Activated CD4-positive, CD25-positive, alpha-beta regulatory T cell treated with anti-CD3 and anti-CD28 coated beads, Interleukin-2, amount 50 U/mL, for 72 hours (primary cell): ENCODE data around the gene PEX11B.

ENCODE experiments used
- DNase-seq: peaks from one replicate; pipeline ENCODE4 v3.0.0; 2021

Gene PEX11B

GRCh38 chr1:145901312-145902021 is 17.1 kb downstream of the PEX11B start:
- DNase-seq = no peak

- no peak for DNase-seq
Observed at GRCh38 chr1:145898756-145899155, 19.8 kb downstream of the PEX11B start.

- no peak for DNase-seq
Observed at GRCh38 chr1:145897969-145898368, 20.5 kb downstream of the PEX11B start.

- no peak for DNase-seq
Observed at GRCh38 chr1:145895471-145895870, 23.0 kb downstream of the PEX11B start.

GRCh38 chr1:145893306-145894055 is 25.0 kb downstream of the PEX11B start:
- no peak for DNase-seq

- no peak for DNase-seq
Observed at GRCh38 chr1:145892486-145893087, 25.9 kb downstream of the PEX11B start.

GRCh38 chr1:145891587-145892485 is 26.7 kb downstream of the PEX11B start:
- DNase-seq = peak; percentile 51

- no peak for DNase-seq
Observed at GRCh38 chr1:145891143-145891542, 27.4 kb downstream of the PEX11B start.

- no peak for DNase-seq
Observed at GRCh38 chr1:145889722-145890121, 28.8 kb downstream of the PEX11B start.

GRCh38 chr1:145887631-145888030 is 30.9 kb downstream of the PEX11B start:
- DNase-seq = no peak

GRCh38 chr1:145886816-145887215 is 31.7 kb downstream of the PEX11B start:
- DNase-seq = no peak

GRCh38 chr1:145886390-145886789 is 32.1 kb downstream of the PEX11B start:
- DNase-seq = no peak

GRCh38 chr1:145885738-145886287 is 32.7 kb downstream of the PEX11B start, which contains the start of gene ANKRD35:
ANKRD35 (minus strand) TSS chr1:145885866; CDS start chr1:145885758, 108 bp downstream.
- peak; percentile 90 for DNase-seq

GRCh38 chr1:145884675-145885074 is 33.8 kb downstream of the PEX11B start:
- DNase-seq = no peak

- DNase-seq = no peak
Observed at GRCh38 chr1:145879775-145880174, 38.7 kb downstream of the PEX11B start.

GRCh38 chr1:145878724-145879123 is 39.8 kb downstream of the PEX11B start:
- no peak for DNase-seq

GRCh38 chr1:145877923-145878486 is 40.5 kb downstream of the PEX11B start:
- DNase-seq = no peak

GRCh38 chr1:145874646-145875045 is 43.9 kb downstream of the PEX11B start:
- DNase-seq = no peak

GRCh38 chr1:145871994-145872924 is 46.3 kb downstream of the PEX11B start:
- peak; percentile 49 for DNase-seq

- DNase-seq = no peak
Observed at GRCh38 chr1:145868232-145868631, 50.3 kb downstream of the PEX11B start.
